ENCODE measurements around the gene NRIP2. TPM values are rescaled to one million over a fixed set of nuclear protein-coding genes. Genes with fewer than 3 reads are reported as not detected.

NRIP2 gene
- total and polyA plus RNA-seq, 7 donors: 0.33 to 10.0 (median 1.3) TPM; not detected in 1

- H3K9me3 ChIP-seq: no peaks in the 10 kb centered on the region
- no peaks in the 10 kb centered on the region for H3K27me3 ChIP-seq
- 91 to 94% methylated on average over 3 of the region's 3 CpGs for WGBS, 2 donors
- H3K27ac ChIP-seq: no peak overlapping the region
- no peak overlapping the region for H3K4me3 ChIP-seq
- intact Hi-C loops (cut with DNase I): loop anchor here (2.0 to 5.0 kb wide), 2 partner anchors 90 to 189 kb away; no protein-coding TSS in a partner anchor
- no peak for DNase-seq
- no peak for TF ChIP-seq POLR2A (IDR thresholded peaks at IDR 0.05)
- no peak for TF ChIP-seq POLR2AphosphoS5 (IDR thresholded peaks at IDR 0.05)
- TF ChIP-seq EP300 (IDR thresholded peaks at IDR 0.05): no peak
- TF ChIP-seq, protein P1, sequence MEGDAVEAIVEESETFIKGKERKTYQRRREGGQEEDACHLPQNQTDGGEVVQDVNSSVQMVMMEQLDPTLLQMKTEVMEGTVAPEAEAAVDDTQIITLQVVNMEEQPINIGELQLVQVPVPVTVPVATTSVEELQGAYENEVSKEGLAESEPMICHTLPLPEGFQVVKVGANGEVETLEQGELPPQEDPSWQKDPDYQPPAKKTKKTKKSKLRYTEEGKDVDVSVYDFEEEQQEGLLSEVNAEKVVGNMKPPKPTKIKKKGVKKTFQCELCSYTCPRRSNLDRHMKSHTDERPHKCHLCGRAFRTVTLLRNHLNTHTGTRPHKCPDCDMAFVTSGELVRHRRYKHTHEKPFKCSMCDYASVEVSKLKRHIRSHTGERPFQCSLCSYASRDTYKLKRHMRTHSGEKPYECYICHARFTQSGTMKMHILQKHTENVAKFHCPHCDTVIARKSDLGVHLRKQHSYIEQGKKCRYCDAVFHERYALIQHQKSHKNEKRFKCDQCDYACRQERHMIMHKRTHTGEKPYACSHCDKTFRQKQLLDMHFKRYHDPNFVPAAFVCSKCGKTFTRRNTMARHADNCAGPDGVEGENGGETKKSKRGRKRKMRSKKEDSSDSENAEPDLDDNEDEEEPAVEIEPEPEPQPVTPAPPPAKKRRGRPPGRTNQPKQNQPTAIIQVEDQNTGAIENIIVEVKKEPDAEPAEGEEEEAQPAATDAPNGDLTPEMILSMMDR (IDR thresholded peaks at IDR 0.05): no peak
- H3K36me3 ChIP-seq: no peaks in the 10 kb centered on the region
- peaks cover 0 to 5% (median 0%) of the 10 kb centered on the region in 4 donors for H3K4me1 ChIP-seq
Measured at GRCh38 chr12:2851931-2852330, 17.1 kb upstream of the NRIP2 start.

GRCh38 chr12:2845280-2845679, 10.4 kb upstream of the NRIP2 start:
- no peak overlapping the region for H3K4me3 ChIP-seq
- intact Hi-C loops (cut with DNase I): no loop called here

DNA sequence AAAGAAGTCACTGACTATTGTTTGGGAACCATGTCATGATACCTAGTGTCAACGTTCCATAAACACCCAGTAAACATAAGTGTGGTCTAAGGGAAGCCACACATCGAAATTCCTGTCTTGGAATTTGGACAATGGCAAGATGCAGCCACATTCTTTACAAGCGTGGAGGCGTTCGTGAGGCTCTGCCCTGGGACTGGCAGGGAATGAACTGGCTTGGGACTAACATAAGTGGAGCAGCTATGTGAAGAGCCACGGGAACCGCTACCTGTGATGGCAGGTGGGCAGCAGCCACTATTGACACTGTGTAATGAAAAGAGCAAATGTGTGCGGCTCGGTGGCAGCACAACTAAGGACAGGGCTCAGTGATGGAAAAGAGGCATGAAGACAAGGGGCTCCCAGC, 10.0 kb upstream of the NRIP2 start:
- WGBS, 2 donors: 84 to 88% methylated on average over 9 of the region's 9 CpGs
- intact Hi-C loops (cut with DNase I): no loop called here
- TF ChIP-seq EP300 (IDR thresholded peaks at IDR 0.05) (no peak), POLR2AphosphoS5 (IDR thresholded peaks at IDR 0.05) (no peak), POLR2A (IDR thresholded peaks at IDR 0.05) (no peak)
- TF ChIP-seq, protein P1 (IDR thresholded peaks at IDR 0.05): no peak
- Histone ChIP-seq H3K4me1 (peaks cover 0 to 4% (median 0%) of the 10 kb centered on the region in 4 donors), H3K36me3 (peaks cover 0 to 7% (median 2%) of the 10 kb centered on the region in 4 donors), H3K4me3 (no peak overlapping the region), H3K27me3 (no peaks in the 10 kb centered on the region), H3K27ac (peak overlapping the region in 1 of 4 donors; percentile 33), H3K9me3 (no peaks in the 10 kb centered on the region)
- DNase-seq: no peak

More at GRCh38 chr12:2845280-2845679, 10.4 kb upstream of the NRIP2 start:
- no peak for TF ChIP-seq POLR2AphosphoS5 (IDR thresholded peaks at IDR 0.05)
- TF ChIP-seq, protein P1 (IDR thresholded peaks at IDR 0.05): no peak
- TF ChIP-seq EP300 (IDR thresholded peaks at IDR 0.05): no peak
- TF ChIP-seq POLR2A (IDR thresholded peaks at IDR 0.05): no peak
- peaks cover 0 to 4% (median 0%) of the 10 kb centered on the region in 4 donors for H3K4me1 ChIP-seq
- H3K27me3 ChIP-seq: no peaks in the 10 kb centered on the region
- peak overlapping the region in 2 of 4 donors; percentile 6 to 33 for H3K27ac ChIP-seq
- DNase-seq: no peak
- H3K9me3 ChIP-seq: no peaks in the 10 kb centered on the region
- peaks cover 0 to 7% (median 2%) of the 10 kb centered on the region in 4 donors for H3K36me3 ChIP-seq
- WGBS, 2 donors: 73 to 75% methylated on average over 6 of the region's 6 CpGs

GRCh38 chr12:2842948-2843347, 8.1 kb upstream of the NRIP2 start:
- H3K36me3 ChIP-seq: peaks cover 0 to 11% (median 4%) of the 10 kb centered on the region in 4 donors
- WGBS, 2 donors: 82 to 88% methylated on average over 5 of the region's 5 CpGs
- no peak for TF ChIP-seq POLR2AphosphoS5 (IDR thresholded peaks at IDR 0.05)
- TF ChIP-seq EP300 (IDR thresholded peaks at IDR 0.05): no peak
- TF ChIP-seq POLR2A (IDR thresholded peaks at IDR 0.05): no peak
- TF ChIP-seq, protein P1 (IDR thresholded peaks at IDR 0.05): no peak
- H3K9me3 ChIP-seq: no peaks in the 10 kb centered on the region
- H3K4me3 ChIP-seq: no peak overlapping the region
- DNase-seq: no peak
- H3K27me3 ChIP-seq: no peaks in the 10 kb centered on the region
- peak overlapping the region; percentile 11 to 43 (median 18) for H3K27ac ChIP-seq
- intact Hi-C loops (cut with DNase I): no loop called here
- H3K4me1 ChIP-seq: peaks cover 0 to 4% (median 0%) of the 10 kb centered on the region in 4 donors
